Mesendoderm (in vitro differentiated cells): ENCODE data around the gene MAST2.

Experiments used
- DNase-seq: peaks from one replicate; pipeline ENCODE4 v3.0.0; 2013
- H2AK5ac ChIP-seq: 2 replicates; pipeline ENCODE4 v1.6.1; 2013; ENCODE audit warnings: low read length, inconsistent platforms
- H2BK120ac ChIP-seq: 2 replicates; pipeline ENCODE4 v1.6.1; 2013; ENCODE audit warnings: low read depth, mild to moderate bottlenecking, low read length, moderate library complexity, mixed read lengths
- H2BK15ac ChIP-seq: replicated peaks from 2 replicates; pipeline ENCODE4 v1.6.1; 2013; ENCODE audit warnings: low read depth, mild to moderate bottlenecking, moderate library complexity
- H2BK5ac ChIP-seq: 2 replicates; pipeline ENCODE4 v1.6.1; 2013; ENCODE audit warnings: low read length, inconsistent platforms
- H3K18ac ChIP-seq: 2 replicates; pipeline ENCODE4 v1.6.1; 2013; ENCODE audit warnings: mild to moderate bottlenecking, low read length, mixed read lengths
- H3K23ac ChIP-seq: one replicate; pipeline ENCODE4 v1.6.1; 2013; ENCODE audit warnings: low read length
- H3K27ac ChIP-seq: 2 replicates; pipeline ENCODE4 v1.5.1; 2013; ENCODE audit warnings: low read depth, mild to moderate bottlenecking, inconsistent platforms, low read length, moderate library complexity
- H3K27me3 ChIP-seq: 2 replicates; pipeline ENCODE4 v1.6.1; 2013; ENCODE audit warnings: low read length, control low read depth, mild to moderate bottlenecking, inconsistent platforms; ENCODE audit not compliant: insufficient read depth, poor library complexity
- H3K36me3 ChIP-seq: 2 replicates; pipeline ENCODE4 v1.6.1; 2013; ENCODE audit warnings: low read length, inconsistent platforms; ENCODE audit not compliant: control insufficient read depth, insufficient read depth
- H3K4ac ChIP-seq: one replicate; pipeline ENCODE4 v1.6.1; 2013; ENCODE audit warnings: low read depth, mild to moderate bottlenecking, low read length, moderate library complexity
- H3K4me1 ChIP-seq: 2 replicates; pipeline ENCODE4 v1.6.1; 2013; ENCODE audit warnings: low read depth, low read length, inconsistent platforms; ENCODE audit not compliant: control insufficient read depth
- H3K4me2 ChIP-seq: 2 replicates; pipeline ENCODE4 v1.6.1; 2013; ENCODE audit warnings: low read length
- H3K4me3 ChIP-seq: 2 replicates; pipeline ENCODE4 v1.5.1; 2013; ENCODE audit warnings: mild to moderate bottlenecking, low read length
- H3K56ac ChIP-seq: one replicate; pipeline ENCODE4 v1.6.1; 2013; ENCODE audit warnings: low read length
- H3K79me1 ChIP-seq: 2 replicates; pipeline ENCODE4 v1.6.1; 2013; ENCODE audit warnings: low read length, inconsistent platforms
- H3K79me2 ChIP-seq: 2 replicates; pipeline ENCODE4 v1.6.1; 2013; ENCODE audit warnings: mild to moderate bottlenecking, low read length; ENCODE audit not compliant: control insufficient read depth, insufficient read depth
- H3K9ac ChIP-seq: 2 replicates; pipeline ENCODE4 v1.6.1; 2013; ENCODE audit warnings: low read length, inconsistent platforms
- H4K5ac ChIP-seq: one replicate; pipeline ENCODE4 v1.6.1; 2013; ENCODE audit warnings: low read length
- H4K8ac ChIP-seq: one replicate; pipeline ENCODE4 v1.6.1; 2013; ENCODE audit warnings: low read depth, mild to moderate bottlenecking, control low read depth, low read length, moderate library complexity
- WGBS: extraction: QIAGEN DNeasy Blood & Tissue Kit; methylation state at CpG from one replicate; pipeline ENCODE4 v1.1.7; 2013; ENCODE audit warnings: low lambda C conversion rate, missing lambda C conversion rate; ENCODE audit not compliant: insufficient coverage; ENCODE audit errors: extremely low coverage; 5-methylcytosine and 5-hydroxymethylcytosine counted together

MAST2 gene

GRCh38 chr1:46001081-46001785 is 197.8 kb downstream of the MAST2 start:
- H3K27me3 ChIP-seq, result no peaks in the 10 kb centered on the region
- no peak overlapping the region for H4K5ac ChIP-seq
- no peaks in the 10 kb centered on the region for H3K36me3 ChIP-seq
- H3K79me2 ChIP-seq, result no peaks in the 10 kb centered on the region
- H2AK5ac ChIP-seq, result no peak overlapping the region
- no peaks in the 10 kb centered on the region for H3K4me1 ChIP-seq
- no peak for DNase-seq
- H4K8ac ChIP-seq, result no peak overlapping the region
- H3K79me1 ChIP-seq, result no peaks in the 10 kb centered on the region
- H3K56ac ChIP-seq, result no peak overlapping the region
- no peak overlapping the region for H2BK120ac ChIP-seq
- H3K23ac ChIP-seq, result no peak overlapping the region
- WGBS, result no CpG with 5 or more reads among the region's 3 CpGs
- H3K4me2 ChIP-seq, result no peak overlapping the region
- no peak overlapping the region for H2BK15ac ChIP-seq
- no peak overlapping the region for H3K27ac ChIP-seq
- no peak overlapping the region for H3K9ac ChIP-seq
- no peak overlapping the region for H2BK5ac ChIP-seq
- H3K4ac ChIP-seq, result no peak overlapping the region
- no peak overlapping the region for H3K18ac ChIP-seq
- H3K4me3 ChIP-seq, result no peak overlapping the region

GRCh38 chr1:46002551-46003150 is 199.2 kb downstream of the MAST2 start:
- Histone ChIP-seq H3K23ac (no peak overlapping the region), H3K9ac (no peak overlapping the region), H2AK5ac (no peak overlapping the region), H3K18ac (no peak overlapping the region), H3K79me2 (no peaks in the 10 kb centered on the region), H3K4ac (no peak overlapping the region), H2BK120ac (no peak overlapping the region), H3K36me3 (no peaks in the 10 kb centered on the region), H3K4me2 (no peak overlapping the region), H3K79me1 (no peaks in the 10 kb centered on the region), H2BK15ac (no peak overlapping the region), H3K27me3 (no peaks in the 10 kb centered on the region), H2BK5ac (no peak overlapping the region), H3K27ac (no peak overlapping the region), H4K5ac (no peak overlapping the region), H3K56ac (no peak overlapping the region), H3K4me1 (no peaks in the 10 kb centered on the region), H3K4me3 (no peak overlapping the region), H4K8ac (no peak overlapping the region)
- WGBS, result no CpG with 5 or more reads among the region's 3 CpGs
- DNase-seq, result no peak

GRCh38 chr1:46003315-46003714 is 199.9 kb downstream of the MAST2 start:
- Histone ChIP-seq H3K36me3 (peaks cover 1% of the 10 kb centered on the region), H2BK15ac (no peak overlapping the region), H2AK5ac (no peak overlapping the region), H3K4ac (no peak overlapping the region), H3K23ac (no peak overlapping the region), H3K79me1 (no peaks in the 10 kb centered on the region), H3K79me2 (no peaks in the 10 kb centered on the region), H3K4me1 (no peaks in the 10 kb centered on the region), H2BK120ac (no peak overlapping the region), H3K4me2 (no peak overlapping the region), H3K56ac (no peak overlapping the region), H4K5ac (no peak overlapping the region), H4K8ac (no peak overlapping the region), H3K27me3 (no peaks in the 10 kb centered on the region), H3K18ac (no peak overlapping the region), H2BK5ac (no peak overlapping the region), H3K9ac (no peak overlapping the region), H3K27ac (no peak overlapping the region), H3K4me3 (no peak overlapping the region)
- no CpG with 5 or more reads among the region's 5 CpGs for WGBS
- DNase-seq, result no peak

- H2BK15ac ChIP-seq, result no peak overlapping the region
- H3K4ac ChIP-seq, result no peak overlapping the region
- WGBS, result no CpG with 5 or more reads among the region's 1 CpG
- H3K79me2 ChIP-seq, result no peaks in the 10 kb centered on the region
- H4K5ac ChIP-seq, result no peak overlapping the region
- no peaks in the 10 kb centered on the region for H3K79me1 ChIP-seq
- H3K27ac ChIP-seq, result no peak overlapping the region
- H3K36me3 ChIP-seq, result peaks cover 3% of the 10 kb centered on the region
- H3K56ac ChIP-seq, result no peak overlapping the region
- H3K27me3 ChIP-seq, result no peaks in the 10 kb centered on the region
- H3K18ac ChIP-seq, result no peak overlapping the region
- H2AK5ac ChIP-seq, result no peak overlapping the region
- no peak overlapping the region for H2BK120ac ChIP-seq
- no peak overlapping the region for H3K9ac ChIP-seq
- no peak overlapping the region for H2BK5ac ChIP-seq
- no peak overlapping the region for H3K23ac ChIP-seq
- H3K4me1 ChIP-seq, result no peaks in the 10 kb centered on the region
- H4K8ac ChIP-seq, result no peak overlapping the region
- no peak overlapping the region for H3K4me2 ChIP-seq
- DNase-seq, result no peak
- H3K4me3 ChIP-seq, result no peak overlapping the region
These were observed 201.1 kb downstream of the MAST2 start for GRCh38 chr1:46004492-46004891.

GRCh38 chr1:46005594-46005993 is 202.2 kb downstream of the MAST2 start:
- no peaks in the 10 kb centered on the region for H3K27me3 ChIP-seq
- WGBS, result no CpG with 5 or more reads among the region's 1 CpG
- no peak for DNase-seq

GRCh38 chr1:46008585-46008984 is 205.2 kb downstream of the MAST2 start:
- Histone ChIP-seq H2AK5ac (no peak overlapping the region), H4K8ac (no peak overlapping the region), H3K27me3 (no peaks in the 10 kb centered on the region), H3K27ac (no peak overlapping the region), H2BK5ac (no peak overlapping the region), H2BK120ac (no peak overlapping the region), H3K79me2 (no peaks in the 10 kb centered on the region), H3K18ac (no peak overlapping the region), H3K4me2 (no peak overlapping the region), H2BK15ac (no peak overlapping the region), H3K4me1 (no peaks in the 10 kb centered on the region), H3K9ac (no peak overlapping the region), H3K36me3 (peaks cover 8% of the 10 kb centered on the region), H4K5ac (no peak overlapping the region), H3K4ac (no peak overlapping the region), H3K4me3 (no peak overlapping the region), H3K56ac (no peak overlapping the region), H3K79me1 (no peaks in the 10 kb centered on the region), H3K23ac (no peak overlapping the region)
- DNase-seq, result peak; percentile 13

More at GRCh38 chr1:46005594-46005993, 202.2 kb downstream of the MAST2 start:
- H3K4ac ChIP-seq, result no peak overlapping the region
- H3K9ac ChIP-seq, result no peak overlapping the region
- peaks cover 5% of the 10 kb centered on the region for H3K36me3 ChIP-seq
- no peak overlapping the region for H3K27ac ChIP-seq
- no peaks in the 10 kb centered on the region for H3K79me2 ChIP-seq
- no peak overlapping the region for H2BK5ac ChIP-seq
- no peak overlapping the region for H4K8ac ChIP-seq
- H2BK15ac ChIP-seq, result no peak overlapping the region
- no peaks in the 10 kb centered on the region for H3K79me1 ChIP-seq
- no peak overlapping the region for H3K4me3 ChIP-seq
- no peak overlapping the region for H3K18ac ChIP-seq
- H2AK5ac ChIP-seq, result no peak overlapping the region
- H3K4me2 ChIP-seq, result no peak overlapping the region
- no peak overlapping the region for H4K5ac ChIP-seq
- no peak overlapping the region for H2BK120ac ChIP-seq
- H3K56ac ChIP-seq, result no peak overlapping the region
- H3K4me1 ChIP-seq, result no peaks in the 10 kb centered on the region
- no peak overlapping the region for H3K23ac ChIP-seq
